Thyroid gland (tissue), 4 donors: ENCODE data around the gene PRSS36.

ENCODE experiments used
- POLR2A ChIP-seq, 2 donors: fragments of 450-650 bp; IDR thresholded peaks; one replicate each; pipeline ENCODE4 v1.6.1; 2017; ENCODE audit warnings: antibody characterized with exemption in 2 of 2, mild to moderate bottlenecking in 2 of 2, moderate library complexity in 1 of 2
- TF ChIP-seq, protein P1 (sequence below), 6 experiments: fragments of 200-600 bp in 3 of 6; fragments of 450-650 bp in 3 of 6; sonication (generic) in 3 of 6; IDR thresholded peaks; one replicate each; pipeline ENCODE4 v1.5.1; 2016 to 2019; ENCODE audit warnings: antibody characterized with exemption in 6 of 6, mild to moderate bottlenecking in 2 of 6, inconsistent platforms in 1 of 6, moderate library complexity in 1 of 6

- TF ChIP-seq, protein P1, sequence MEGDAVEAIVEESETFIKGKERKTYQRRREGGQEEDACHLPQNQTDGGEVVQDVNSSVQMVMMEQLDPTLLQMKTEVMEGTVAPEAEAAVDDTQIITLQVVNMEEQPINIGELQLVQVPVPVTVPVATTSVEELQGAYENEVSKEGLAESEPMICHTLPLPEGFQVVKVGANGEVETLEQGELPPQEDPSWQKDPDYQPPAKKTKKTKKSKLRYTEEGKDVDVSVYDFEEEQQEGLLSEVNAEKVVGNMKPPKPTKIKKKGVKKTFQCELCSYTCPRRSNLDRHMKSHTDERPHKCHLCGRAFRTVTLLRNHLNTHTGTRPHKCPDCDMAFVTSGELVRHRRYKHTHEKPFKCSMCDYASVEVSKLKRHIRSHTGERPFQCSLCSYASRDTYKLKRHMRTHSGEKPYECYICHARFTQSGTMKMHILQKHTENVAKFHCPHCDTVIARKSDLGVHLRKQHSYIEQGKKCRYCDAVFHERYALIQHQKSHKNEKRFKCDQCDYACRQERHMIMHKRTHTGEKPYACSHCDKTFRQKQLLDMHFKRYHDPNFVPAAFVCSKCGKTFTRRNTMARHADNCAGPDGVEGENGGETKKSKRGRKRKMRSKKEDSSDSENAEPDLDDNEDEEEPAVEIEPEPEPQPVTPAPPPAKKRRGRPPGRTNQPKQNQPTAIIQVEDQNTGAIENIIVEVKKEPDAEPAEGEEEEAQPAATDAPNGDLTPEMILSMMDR (IDR thresholded peaks at IDR 0.05) = no peak
- TF ChIP-seq POLR2A (IDR thresholded peaks at IDR 0.05) = no peak
These were observed 46.6 kb upstream of the PRSS36 start for GRCh38 chr16:31196324-31197088.
